Psoas muscle (tissue), 8 donors: ENCODE measurements around the gene SLCO3A1. TPM values are rescaled to one million over a fixed set of nuclear protein-coding genes. Genes with fewer than 3 reads are reported as not detected.

ENCODE experiments used
- ATAC-seq, 4 donors: fragments of 200-7000 bp; cut with Tn5 transposase; one replicate each; pipeline ENCODE4 v1.9.1; 2020; ENCODE audit warnings: moderate library complexity in 3 of 4, mild to moderate bottlenecking in 2 of 4
- DNase-seq, 2 donors: peaks; one replicate each; pipeline ENCODE4 v3.0.0-alpha.2; 2020
- H3K27ac ChIP-seq: fragments of 200-600 bp; one replicate; pipeline ENCODE4 v1.8.0; 2022
- H3K27me3 ChIP-seq, 3 donors: fragments of 200-600 bp in 1 of 3; one replicate each; pipeline versions ENCODE4 v1.6.1 to v1.8.0; 2013 to 2022; ENCODE audit warnings: low read length in 2 of 3, mild to moderate bottlenecking in 2 of 3, moderate library complexity in 1 of 3; ENCODE audit not compliant: insufficient read depth in 3 of 3
- H3K36me3 ChIP-seq, 2 donors: fragments of 200-600 bp in 1 of 2; one replicate each; pipeline versions ENCODE4 v1.6.1 to v1.8.0; 2013 to 2022; ENCODE audit warnings: low read depth in 1 of 2, mild to moderate bottlenecking in 1 of 2, moderate library complexity in 1 of 2; ENCODE audit not compliant: insufficient read depth in 1 of 2
- H3K4me1 ChIP-seq: fragments of 200-600 bp; one replicate; pipeline ENCODE4 v1.8.0; 2022
- H3K4me3 ChIP-seq: fragments of 200-600 bp; one replicate; pipeline ENCODE4 v1.8.0; 2022; ENCODE audit warnings: mild to moderate bottlenecking
- H3K9me3 ChIP-seq: fragments of 200-600 bp; one replicate; pipeline ENCODE4 v1.8.0; 2022
- WGBS, 3 donors: extraction: QIAGEN DNeasy Blood & Tissue Kit; methylation state at CpG; one replicate each; pipeline versions ENCODE4 v1.1.6 to v1.1.7; 2013; 5-methylcytosine and 5-hydroxymethylcytosine counted together
- intact Hi-C, 2 donors: fragments of 100-400 bp; cut with DNase I; formaldehyde crosslinking; loops; one replicate each; pipeline versions ENCODE4 v1.11.0 to v1.14.2; 2022
- polyA plus RNA-seq, 3 donors: library from polyadenylated mRNA; stranded (reverse); fragments of 200-250 nt; gene quantifications; one replicate each; pipeline ENCODE4 v1.2.3, GENCODE V29; 2013
- total RNA-seq, 4 donors: library from RNA; stranded (reverse); fragmentation: NEBNext Ultra II Directional in 2 of 4; extraction: Animal tissue kit (Norgen Biotek cat#: 25700) in 2 of 4; gene quantifications; one replicate each; pipeline versions ENCODE4 v1.2.1 to v1.2.4, GENCODE V29; 2021 to 2023
- TF ChIP-seq, protein P1 (sequence below): fragments of 200-600 bp; IDR thresholded peaks from one replicate; pipeline ENCODE4 v1.8.0; 2022; ENCODE audit warnings: antibody characterized with exemption
- donor health status: healthy with polysubstance abuse.
- donor health status: DM: no; HTN: no; CAD: no; lungs with moderate emphysema.
- donor health status: Bipolar disorder and iron deficiency.
- donor health status: healthy.
- donor health status: DM: yes; HTN: yes; CAD: no.
- donor health status: DM: no; HTN: no; CAD: no.
- donor health status: DM: no; HTN: no; CAD: no.
- donor health status: DM: yes; HTN: yes; CAD: no.

The SLCO3A1 gene
- total and polyA plus RNA-seq, 7 donors = 3.5 to 10.3 (median 9.4) TPM

DNA sequence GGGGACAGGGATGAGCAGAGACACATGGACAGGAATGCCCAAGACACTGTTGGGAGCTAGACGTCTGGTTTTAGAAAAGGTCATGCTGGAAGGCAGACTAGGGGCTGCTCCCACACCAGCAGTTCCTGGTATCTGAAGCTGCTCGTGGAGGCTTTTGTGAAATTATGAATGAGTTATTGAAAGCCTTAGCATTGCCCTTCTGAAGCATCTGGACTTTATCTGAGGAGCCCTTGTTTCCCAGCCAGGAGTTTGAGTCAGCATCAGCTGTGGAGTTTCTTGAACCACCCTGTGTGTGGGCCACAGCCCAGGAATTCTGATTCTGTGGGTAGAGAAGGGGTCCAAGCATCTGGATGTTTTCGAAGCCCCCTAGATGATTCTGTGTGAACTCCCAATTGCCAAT is 258.7 kb downstream of the SLCO3A1 start:
- WGBS, 3 donors = 37 to 52% (median 50%) methylated on average over 3 of the region's 3 CpGs
- H3K4me3 ChIP-seq = no peak overlapping the region
- DNase-seq (no peak), ATAC-seq (no peak)
- peaks cover 5% of the 10 kb centered on the region for H3K4me1 ChIP-seq
- no peaks in the 10 kb centered on the region for H3K9me3 ChIP-seq
- peaks cover 0 to 3% (median 0%) of the 10 kb centered on the region in 3 donors for H3K27me3 ChIP-seq
- H3K27ac ChIP-seq = no peak overlapping the region
- intact Hi-C loops = no loop called here
- TF ChIP-seq, protein P1, sequence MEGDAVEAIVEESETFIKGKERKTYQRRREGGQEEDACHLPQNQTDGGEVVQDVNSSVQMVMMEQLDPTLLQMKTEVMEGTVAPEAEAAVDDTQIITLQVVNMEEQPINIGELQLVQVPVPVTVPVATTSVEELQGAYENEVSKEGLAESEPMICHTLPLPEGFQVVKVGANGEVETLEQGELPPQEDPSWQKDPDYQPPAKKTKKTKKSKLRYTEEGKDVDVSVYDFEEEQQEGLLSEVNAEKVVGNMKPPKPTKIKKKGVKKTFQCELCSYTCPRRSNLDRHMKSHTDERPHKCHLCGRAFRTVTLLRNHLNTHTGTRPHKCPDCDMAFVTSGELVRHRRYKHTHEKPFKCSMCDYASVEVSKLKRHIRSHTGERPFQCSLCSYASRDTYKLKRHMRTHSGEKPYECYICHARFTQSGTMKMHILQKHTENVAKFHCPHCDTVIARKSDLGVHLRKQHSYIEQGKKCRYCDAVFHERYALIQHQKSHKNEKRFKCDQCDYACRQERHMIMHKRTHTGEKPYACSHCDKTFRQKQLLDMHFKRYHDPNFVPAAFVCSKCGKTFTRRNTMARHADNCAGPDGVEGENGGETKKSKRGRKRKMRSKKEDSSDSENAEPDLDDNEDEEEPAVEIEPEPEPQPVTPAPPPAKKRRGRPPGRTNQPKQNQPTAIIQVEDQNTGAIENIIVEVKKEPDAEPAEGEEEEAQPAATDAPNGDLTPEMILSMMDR = no peak
- no peaks in the 10 kb centered on the region for H3K36me3 ChIP-seq

DNA sequence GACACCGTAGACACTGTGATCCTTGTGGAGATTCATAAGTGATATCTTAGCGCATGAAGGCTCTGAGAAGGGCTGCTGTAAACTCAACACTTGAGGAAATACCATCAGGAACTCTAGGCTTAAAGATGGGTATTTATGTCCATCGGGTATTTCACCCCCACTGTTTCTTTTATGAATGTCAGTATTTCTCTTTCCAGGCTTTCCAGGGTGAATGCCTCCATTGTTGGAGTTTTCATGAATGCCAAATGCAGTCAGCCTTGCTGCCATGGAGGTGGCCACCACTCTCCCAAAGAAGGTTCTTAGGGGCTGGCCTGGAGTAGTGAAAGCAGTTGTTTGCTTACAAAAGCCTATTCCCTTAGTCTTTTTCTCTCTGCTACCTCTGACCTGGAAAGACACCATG is 259.2 kb downstream of the SLCO3A1 start:
- intact Hi-C loops = no loop called here
- peaks cover 10% of the 10 kb centered on the region for H3K4me1 ChIP-seq
- 68 to 73% (median 72%) methylated on average over 3 of the region's 3 CpGs for WGBS, 3 donors

GRCh38 chr15:92113832-92114231 is 260.3 kb downstream of the SLCO3A1 start:
- ATAC-seq (no peak), DNase-seq (no peak)
- no peak overlapping the region for H3K4me3 ChIP-seq
- 84 to 95% (median 89%) methylated on average over 3 of the region's 3 CpGs for WGBS, 3 donors
- H3K36me3 ChIP-seq = no peaks in the 10 kb centered on the region
- H3K27ac ChIP-seq = no peak overlapping the region
- TF ChIP-seq, protein P1 = no peak
- H3K27me3 ChIP-seq = peaks cover 0 to 3% (median 0%) of the 10 kb centered on the region in 3 donors
- H3K4me1 ChIP-seq = peaks cover 19% of the 10 kb centered on the region
- no peaks in the 10 kb centered on the region for H3K9me3 ChIP-seq
- intact Hi-C loops = no loop called here

More for the DNA sequence above, 259.2 kb downstream of the SLCO3A1 start:
- no peak for DNase-seq
- TF ChIP-seq, protein P1 = no peak
- H3K27ac ChIP-seq = no peak overlapping the region
- ATAC-seq = no peak
- H3K9me3 ChIP-seq = no peaks in the 10 kb centered on the region
- H3K27me3 ChIP-seq = peaks cover 0 to 3% (median 0%) of the 10 kb centered on the region in 3 donors
- no peaks in the 10 kb centered on the region for H3K36me3 ChIP-seq
- H3K4me3 ChIP-seq = no peak overlapping the region

DNA sequence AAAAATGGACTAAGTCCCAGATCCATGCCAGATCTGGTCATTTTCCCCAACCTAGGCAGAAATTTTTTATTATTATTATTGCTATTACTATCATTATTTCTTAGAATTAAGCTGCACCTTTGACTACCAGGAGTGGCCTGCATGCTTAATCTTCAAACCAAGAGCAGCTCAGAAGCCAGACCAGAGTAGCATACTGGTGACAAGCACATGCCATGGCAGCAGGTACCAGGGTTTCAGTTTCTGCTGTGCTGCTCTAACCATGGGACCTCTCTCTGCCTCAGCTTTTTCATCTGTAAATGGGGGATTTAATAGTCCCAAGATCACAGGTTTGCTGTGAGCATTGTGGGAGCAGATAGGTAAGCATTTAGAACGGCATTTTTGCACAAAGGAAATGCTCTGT is 262.3 kb downstream of the SLCO3A1 start:
- Histone ChIP-seq H3K27ac (no peak overlapping the region), H3K9me3 (no peaks in the 10 kb centered on the region), H3K4me1 (peaks cover 19% of the 10 kb centered on the region), H3K27me3 (no peaks in the 10 kb centered on the region), H3K4me3 (no peak overlapping the region), H3K36me3 (peaks cover 0 to 2% of the 10 kb centered on the region in 2 donors)
- TF ChIP-seq, protein P1 = no peak
- intact Hi-C loops = no loop called here
- 96 to 100% (median 96%) methylated on average over 1 of the region's 1 CpG for WGBS, 3 donors
- ATAC-seq = no peak
- no peak for DNase-seq

DNA sequence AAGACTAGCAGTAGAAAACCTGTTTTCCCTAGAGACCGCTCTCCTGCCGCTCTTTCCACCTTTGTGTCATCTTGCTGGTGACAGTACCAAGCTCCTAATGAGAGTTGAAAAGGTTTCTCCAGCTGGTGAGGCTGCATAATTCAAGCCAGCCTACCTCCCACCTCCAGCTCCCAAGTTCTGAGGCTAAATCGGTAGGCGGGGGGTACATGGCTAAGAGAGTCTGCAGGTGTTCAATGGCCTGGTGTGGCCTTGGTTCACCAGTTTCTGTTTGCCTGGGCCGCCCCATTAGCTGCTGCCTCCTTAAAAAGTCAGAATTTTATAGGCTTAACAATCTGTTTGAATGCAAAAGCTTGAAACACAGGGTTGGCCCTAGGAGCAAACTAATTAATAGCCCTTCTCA is 262.8 kb downstream of the SLCO3A1 start:
- no peaks in the 10 kb centered on the region for H3K9me3 ChIP-seq
- WGBS, 3 donors = 91 to 96% (median 94%) methylated on average over 5 of the region's 5 CpGs
- no peak overlapping the region for H3K27ac ChIP-seq
- TF ChIP-seq, protein P1 = no peak
- ATAC-seq = no peak
- H3K27me3 ChIP-seq = no peaks in the 10 kb centered on the region
- intact Hi-C loops = no loop called here
- H3K4me1 ChIP-seq = peaks cover 19% of the 10 kb centered on the region
- no peak overlapping the region for H3K4me3 ChIP-seq
- no peak for DNase-seq
- peaks cover 0 to 4% of the 10 kb centered on the region in 2 donors for H3K36me3 ChIP-seq
